Loucy (cell line): Measurements from ENCODE around the gene RALGPS2.

Experiments
- H2AFZ ChIP-seq: fragments of 200-600 bp; sonication (generic); 2 replicates; pipeline ENCODE4 v1.6.0; 2016; ENCODE audit warnings: antibody characterized with exemption, mild to moderate bottlenecking, low read length, moderate library complexity
- H3F3A ChIP-seq: fragments of 200-600 bp; 2 replicates; pipeline ENCODE4 v1.6.0; 2016; ENCODE audit warnings: antibody characterized with exemption, low read depth, mild to moderate bottlenecking
- H3K27me3 ChIP-seq: fragments of 200-600 bp; sonication (generic); 2 replicates; pipeline ENCODE4 v1.6.1; 2014; ENCODE audit warnings: low read length, mild to moderate bottlenecking; ENCODE audit not compliant: insufficient read depth, poor library complexity, severe bottlenecking
- H3K36me3 ChIP-seq: fragments of 200-600 bp; sonication (generic); 2 replicates; pipeline ENCODE4 v1.6.1; 2016; ENCODE audit warnings: low read length; ENCODE audit not compliant: insufficient read depth
- H3K4me1 ChIP-seq: fragments of 200-600 bp; sonication (generic); 2 replicates; pipeline ENCODE4 v1.5.1; 2014; ENCODE audit warnings: low read length, mild to moderate bottlenecking; ENCODE audit not compliant: insufficient read depth, poor library complexity, severe bottlenecking
- H3K4me2 ChIP-seq: fragments of 200-600 bp; sonication (generic); 2 replicates; pipeline ENCODE4 v1.6.0; 2014; ENCODE audit warnings: antibody characterized with exemption, low read length, low read depth, mild to moderate bottlenecking; ENCODE audit not compliant: poor library complexity, severe bottlenecking
- H3K4me3 ChIP-seq: fragments of 200-600 bp; sonication (generic); 2 replicates; pipeline ENCODE4 v1.5.1; 2014; ENCODE audit warnings: low read length, mild to moderate bottlenecking, mixed read lengths; ENCODE audit not compliant: poor library complexity, severe bottlenecking
- H3K79me2 ChIP-seq: fragments of 200-600 bp; sonication (generic); 2 replicates; pipeline ENCODE4 v1.6.1; 2014; ENCODE audit warnings: low read length; ENCODE audit not compliant: insufficient read depth
- H3K9ac ChIP-seq: fragments of 200-600 bp; sonication (generic); 2 replicates; pipeline ENCODE4 v1.6.0; 2014; ENCODE audit warnings: mild to moderate bottlenecking, low read depth, low read length, moderate library complexity; ENCODE audit not compliant: poor library complexity, severe bottlenecking
- H3K9me2 ChIP-seq: fragments of 200-600 bp; sonication (generic); replicated peaks from 2 replicates; pipeline ENCODE4 v1.6.1; 2016; ENCODE audit warnings: low read depth, low read length, mixed read lengths
- H3K9me3 ChIP-seq: fragments of 200-600 bp; sonication (generic); 2 replicates; pipeline ENCODE4 v1.6.1; 2014; ENCODE audit warnings: mild to moderate bottlenecking, antibody characterized with exemption, low read length, low read depth; ENCODE audit not compliant: insufficient read depth
- H4K20me1 ChIP-seq: fragments of 200-600 bp; sonication (generic); 2 replicates; pipeline ENCODE4 v1.6.0; 2014; ENCODE audit warnings: antibody characterized with exemption, low read length, mild to moderate bottlenecking; ENCODE audit not compliant: insufficient read depth, poor library complexity, severe bottlenecking
- CTCF ChIP-seq: fragments of 200-600 bp; sonication (generic); conservative IDR thresholded peaks from 2 replicates; pipeline ENCODE4 v1.5.1; 2014; ENCODE audit warnings: mild to moderate bottlenecking, antibody characterized with exemption, low read length
- EZH2phosphoT487 ChIP-seq: fragments of 200-600 bp; IDR thresholded peaks from 2 replicates; pipeline ENCODE4 v1.6.1; 2018; ENCODE audit warnings: antibody characterized with exemption, mild to moderate bottlenecking, moderate library complexity, borderline replicate concordance

RALGPS2 gene

GRCh38 chr1:178693366-178693765 lies 31.7 kb upstream of the RALGPS2 start:
- no peak overlapping the region for H3K4me3 ChIP-seq
- H3K4me1 ChIP-seq, result no peaks in the 10 kb centered on the region
- no peak for TF ChIP-seq CTCF
- TF ChIP-seq EZH2phosphoT487, result no peak
- H3K27me3 ChIP-seq, result no peaks in the 10 kb centered on the region
- H3F3A ChIP-seq, result no peaks in the 10 kb centered on the region
- H3K4me2 ChIP-seq, result no peak overlapping the region
- no peaks in the 10 kb centered on the region for H3K79me2 ChIP-seq
- no peaks in the 10 kb centered on the region for H4K20me1 ChIP-seq
- no peak overlapping the region for H2AFZ ChIP-seq
- no peaks in the 10 kb centered on the region for H3K36me3 ChIP-seq
- H3K9me2 ChIP-seq, result no peaks in the 10 kb centered on the region
- no peaks in the 10 kb centered on the region for H3K9me3 ChIP-seq
- H3K9ac ChIP-seq, result no peak overlapping the region

DNA sequence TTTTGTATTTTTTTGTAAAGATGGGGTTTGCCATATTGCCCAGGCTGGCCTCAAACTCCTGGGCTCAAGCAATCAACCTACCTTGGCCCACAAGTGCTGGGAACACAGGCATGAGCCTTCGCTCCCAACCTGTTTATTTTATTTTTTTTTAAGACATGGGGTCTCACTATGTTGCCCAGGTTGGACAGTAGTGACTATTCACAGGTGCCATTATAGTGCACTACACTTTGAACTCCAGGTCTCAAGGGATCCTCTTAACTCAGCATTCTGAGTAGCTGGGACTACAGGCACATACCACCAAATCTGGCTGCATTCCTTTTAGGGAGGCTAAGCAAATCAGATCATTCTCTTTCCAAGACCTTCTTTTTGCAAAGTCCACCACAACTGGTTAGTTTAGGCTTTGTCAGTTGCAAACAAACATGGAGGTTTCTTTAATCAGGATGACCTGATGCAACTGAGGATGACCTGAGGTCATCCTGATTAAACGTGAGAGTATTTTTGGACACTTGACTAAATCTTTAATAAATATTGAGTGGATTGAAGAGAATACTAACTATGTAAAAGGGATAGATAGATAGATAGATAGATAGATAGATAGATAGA lies 30.0 kb upstream of the RALGPS2 start:
- TF ChIP-seq CTCF (no peak), EZH2phosphoT487 (no peak)

DNA sequence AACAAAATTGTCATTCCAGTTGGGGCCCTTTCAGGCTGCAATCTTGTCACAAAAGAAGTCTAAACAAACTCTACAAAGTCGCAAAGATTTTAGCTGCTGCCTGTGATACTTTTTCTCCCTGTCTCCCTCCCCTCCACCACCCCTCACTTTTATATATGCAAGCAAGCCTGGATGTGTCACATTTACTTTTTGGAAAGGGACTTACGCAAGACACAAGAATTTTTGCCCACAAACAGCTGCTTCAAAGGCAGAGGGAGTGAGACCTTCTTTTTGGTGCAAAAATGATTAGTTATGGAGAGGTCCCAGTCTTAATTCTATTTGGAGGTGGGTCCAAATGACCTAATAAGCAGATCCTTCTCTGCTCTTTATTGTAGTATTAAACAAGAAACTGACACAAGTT lies 22.9 kb upstream of the RALGPS2 start:
- no peaks in the 10 kb centered on the region for H3K79me2 ChIP-seq
- no peaks in the 10 kb centered on the region for H3K9me3 ChIP-seq
- no peaks in the 10 kb centered on the region for H3K9me2 ChIP-seq
- H3K4me1 ChIP-seq, result no peaks in the 10 kb centered on the region
- no peaks in the 10 kb centered on the region for H3F3A ChIP-seq
- H2AFZ ChIP-seq, result no peak overlapping the region
- H4K20me1 ChIP-seq, result no peaks in the 10 kb centered on the region
- H3K27me3 ChIP-seq, result no peaks in the 10 kb centered on the region
- no peak overlapping the region for H3K4me2 ChIP-seq
- no peak overlapping the region for H3K9ac ChIP-seq
- no peak for TF ChIP-seq EZH2phosphoT487
- no peak for TF ChIP-seq CTCF
- H3K4me3 ChIP-seq, result no peak overlapping the region
- H3K36me3 ChIP-seq, result no peaks in the 10 kb centered on the region

More for the DNA sequence above, 30.0 kb upstream of the RALGPS2 start:
- Histone ChIP-seq H3K4me2 (no peak overlapping the region), H3K79me2 (no peaks in the 10 kb centered on the region), H3K9me2 (no peaks in the 10 kb centered on the region), H3K4me3 (no peak overlapping the region), H3K4me1 (no peaks in the 10 kb centered on the region), H4K20me1 (no peaks in the 10 kb centered on the region), H3F3A (no peaks in the 10 kb centered on the region), H2AFZ (no peak overlapping the region), H3K27me3 (no peaks in the 10 kb centered on the region), H3K9ac (no peak overlapping the region), H3K9me3 (no peaks in the 10 kb centered on the region), H3K36me3 (no peaks in the 10 kb centered on the region)
